Measurements from ENCODE around the gene ARCN1. TPM values are rescaled to one million over a fixed set of nuclear protein-coding genes. Genes with fewer than 3 reads are reported as not detected.
"Not testable (repeated sequence)": the region's sequence is repeated elsewhere in the genome, so short reads cannot be mapped to it uniquely, and the experiment has no call there.

ARCN1 gene
- total RNA-seq, 4 donors from 2014 or later, result 67.8 to 81.6 (median 78.1) TPM

DNA sequence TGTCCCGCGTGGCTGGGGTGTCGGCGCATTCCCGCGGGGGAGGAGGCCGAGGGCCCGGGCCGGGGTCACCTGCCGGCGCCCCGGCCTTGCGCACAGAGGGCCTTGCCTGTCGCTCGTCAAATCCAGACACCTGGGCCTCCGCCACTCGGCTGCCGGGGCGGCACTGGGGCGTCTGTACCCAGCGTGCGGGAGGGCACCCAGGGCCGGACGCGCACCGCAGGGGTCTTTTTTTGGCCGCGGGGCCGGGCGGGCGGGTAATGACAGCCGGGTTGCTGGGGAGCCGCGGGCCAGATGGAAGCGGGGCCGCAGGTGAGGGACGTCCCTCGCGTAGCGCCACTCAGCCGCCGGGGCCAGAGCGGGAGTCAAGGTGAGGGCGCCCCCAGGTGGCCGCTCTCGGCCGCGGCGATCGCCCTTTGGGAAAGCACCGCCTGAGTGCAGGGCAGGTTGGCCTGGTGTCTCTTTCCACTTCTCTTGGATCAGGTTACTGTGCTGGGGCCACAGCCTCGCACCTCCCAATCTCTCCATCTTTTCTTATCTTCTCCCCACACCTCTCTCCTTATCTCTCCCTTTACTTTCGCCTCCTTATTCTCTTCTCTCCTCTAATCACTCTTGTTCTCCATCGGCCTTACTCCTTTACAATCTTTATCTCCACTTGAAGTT lies 38.7 kb downstream of the ARCN1 start:
- Histone ChIP-seq H3K9me3 (no peaks in the 10 kb centered on the region), H3K27ac (peak overlapping the region; percentile 81 to 97 (median 92)), H3K27me3 (peaks cover 0 to 42% (median 0%) of the 10 kb centered on the region in 4 donors), H3K36me3 (peaks cover 0 to 17% (median 0%) of the 10 kb centered on the region in 3 donors), H3K4me1 (peaks cover 32 to 75% (median 50%) of the 10 kb centered on the region in 3 donors), H3K4me3 (peak overlapping the region; percentile 25 to 87 (median 65))
- TF ChIP-seq, protein P1, sequence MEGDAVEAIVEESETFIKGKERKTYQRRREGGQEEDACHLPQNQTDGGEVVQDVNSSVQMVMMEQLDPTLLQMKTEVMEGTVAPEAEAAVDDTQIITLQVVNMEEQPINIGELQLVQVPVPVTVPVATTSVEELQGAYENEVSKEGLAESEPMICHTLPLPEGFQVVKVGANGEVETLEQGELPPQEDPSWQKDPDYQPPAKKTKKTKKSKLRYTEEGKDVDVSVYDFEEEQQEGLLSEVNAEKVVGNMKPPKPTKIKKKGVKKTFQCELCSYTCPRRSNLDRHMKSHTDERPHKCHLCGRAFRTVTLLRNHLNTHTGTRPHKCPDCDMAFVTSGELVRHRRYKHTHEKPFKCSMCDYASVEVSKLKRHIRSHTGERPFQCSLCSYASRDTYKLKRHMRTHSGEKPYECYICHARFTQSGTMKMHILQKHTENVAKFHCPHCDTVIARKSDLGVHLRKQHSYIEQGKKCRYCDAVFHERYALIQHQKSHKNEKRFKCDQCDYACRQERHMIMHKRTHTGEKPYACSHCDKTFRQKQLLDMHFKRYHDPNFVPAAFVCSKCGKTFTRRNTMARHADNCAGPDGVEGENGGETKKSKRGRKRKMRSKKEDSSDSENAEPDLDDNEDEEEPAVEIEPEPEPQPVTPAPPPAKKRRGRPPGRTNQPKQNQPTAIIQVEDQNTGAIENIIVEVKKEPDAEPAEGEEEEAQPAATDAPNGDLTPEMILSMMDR (IDR thresholded peaks at IDR 0.05), result peak; percentile 60 to 91 (median 76)
- no peak for TF ChIP-seq POLR2A (IDR thresholded peaks at IDR 0.05)
- no peak for DNase-seq
- intact Hi-C loops (cut with DNase I), result no loop called here
- 19 to 43% methylated on average over 3 to 7 of the region's 54 CpGs for WGBS, 2 donors

DNA sequence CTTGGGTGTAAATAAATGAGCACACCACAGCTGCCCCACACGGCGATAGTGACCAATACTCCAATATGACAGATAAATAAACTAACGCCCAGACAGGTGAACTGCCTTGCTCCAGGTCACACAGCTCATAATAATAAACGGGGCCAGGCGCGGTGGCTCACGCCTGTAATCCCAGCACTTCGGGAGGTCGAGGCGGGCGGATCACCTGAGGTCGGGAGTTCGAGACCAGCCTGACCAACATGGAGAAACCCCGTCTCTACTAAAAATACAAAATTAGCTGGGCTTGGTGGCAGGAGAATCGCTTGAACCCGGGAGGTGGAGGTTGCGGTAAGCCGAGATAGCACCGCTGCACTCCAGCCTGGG lies 39.2 kb downstream of the ARCN1 start:
- H3K27me3 ChIP-seq, result peaks cover 0 to 42% (median 0%) of the 10 kb centered on the region in 4 donors
- intact Hi-C loops (cut with DNase I); DNase-seq; H3K9me3 ChIP-seq: not testable (repeated sequence)
- H3K27ac ChIP-seq, result peak overlapping the region in 2 of 4 donors; percentile 88 to 95
- H3K36me3 ChIP-seq, result peaks cover 0 to 22% (median 0%) of the 10 kb centered on the region in 3 donors
- peak overlapping the region in 2 of 4 donors; percentile 72 to 87 for H3K4me3 ChIP-seq
- 67% methylated on average over 10 to 18 of the region's 19 CpGs for WGBS, 2 donors
- H3K4me1 ChIP-seq, result peaks cover 32 to 73% (median 45%) of the 10 kb centered on the region in 3 donors

DNA sequence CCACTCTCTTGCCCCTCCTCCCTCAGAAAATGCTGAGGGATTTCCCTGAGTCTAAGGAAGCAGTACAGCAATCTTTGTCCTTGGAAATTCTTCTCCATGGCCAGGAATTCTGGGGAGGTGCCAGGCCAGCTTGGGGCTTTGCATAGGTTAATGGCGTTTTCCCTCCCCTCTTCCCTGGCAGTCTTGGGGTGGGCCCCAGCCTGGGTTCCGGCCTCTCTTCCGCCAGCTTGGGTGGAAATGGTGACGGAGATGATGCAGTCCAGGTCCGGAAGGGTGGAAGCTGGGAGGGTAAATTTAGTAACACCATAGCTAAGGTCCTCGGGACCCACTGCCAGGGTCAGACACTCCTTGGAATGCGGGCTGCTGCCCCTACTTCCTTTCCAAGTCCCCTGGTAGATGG lies 40.2 kb downstream of the ARCN1 start:
- peaks cover 0 to 40% (median 0%) of the 10 kb centered on the region in 4 donors for H3K27me3 ChIP-seq
- no peaks in the 10 kb centered on the region for H3K9me3 ChIP-seq
- H3K36me3 ChIP-seq, result peaks cover 0 to 32% (median 0%) of the 10 kb centered on the region in 3 donors
- 40 to 60% methylated on average over 1 to 6 of the region's 7 CpGs for WGBS, 2 donors
- H3K27ac ChIP-seq, result peak overlapping the region; percentile 26 to 70 (median 52)
- DNase-seq, result no peak
- H3K4me1 ChIP-seq, result peaks cover 31 to 73% (median 41%) of the 10 kb centered on the region in 3 donors
- H3K4me3 ChIP-seq, result no peak overlapping the region
- intact Hi-C loops (cut with DNase I), result no loop called here
- TF ChIP-seq, protein P1 (IDR thresholded peaks at IDR 0.05), result no peak
- TF ChIP-seq POLR2A (IDR thresholded peaks at IDR 0.05), result no peak

DNA sequence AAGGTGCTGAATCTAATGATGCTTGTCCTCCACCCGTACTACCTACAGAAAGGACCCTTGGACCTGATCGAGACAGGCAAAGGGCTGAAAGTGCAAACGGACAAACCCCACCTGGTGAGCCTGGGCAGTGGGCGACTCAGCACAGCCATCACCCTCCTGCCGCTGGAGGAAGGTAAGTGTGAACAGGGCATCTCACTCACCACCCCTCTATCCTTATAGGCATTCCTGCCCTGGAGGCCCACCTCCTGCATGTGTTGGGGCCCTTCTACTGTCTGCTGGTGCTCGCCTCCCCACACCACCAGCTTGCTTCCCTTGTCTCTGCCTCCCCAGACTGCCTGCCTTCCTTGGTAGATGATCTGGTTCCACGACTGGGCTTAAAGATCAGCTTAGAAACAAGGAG lies 42.3 kb downstream of the ARCN1 start:
- no peak overlapping the region for H3K4me3 ChIP-seq
- peaks cover 0 to 37% (median 0%) of the 10 kb centered on the region in 3 donors for H3K36me3 ChIP-seq
- H3K27ac ChIP-seq, result no peak overlapping the region
- H3K27me3 ChIP-seq, result peaks cover 0 to 19% (median 0%) of the 10 kb centered on the region in 4 donors
- peaks cover 24 to 73% (median 47%) of the 10 kb centered on the region in 3 donors for H3K4me1 ChIP-seq
- H3K9me3 ChIP-seq, result no peaks in the 10 kb centered on the region
- TF ChIP-seq, protein P1 (IDR thresholded peaks at IDR 0.05), result no peak
- no peak for TF ChIP-seq POLR2A (IDR thresholded peaks at IDR 0.05)
- intact Hi-C loops (cut with DNase I), result no loop called here
- no peak for DNase-seq
- WGBS, 2 donors, result 70 to 82% methylated on average over 4 to 5 of the region's 7 CpGs

DNA sequence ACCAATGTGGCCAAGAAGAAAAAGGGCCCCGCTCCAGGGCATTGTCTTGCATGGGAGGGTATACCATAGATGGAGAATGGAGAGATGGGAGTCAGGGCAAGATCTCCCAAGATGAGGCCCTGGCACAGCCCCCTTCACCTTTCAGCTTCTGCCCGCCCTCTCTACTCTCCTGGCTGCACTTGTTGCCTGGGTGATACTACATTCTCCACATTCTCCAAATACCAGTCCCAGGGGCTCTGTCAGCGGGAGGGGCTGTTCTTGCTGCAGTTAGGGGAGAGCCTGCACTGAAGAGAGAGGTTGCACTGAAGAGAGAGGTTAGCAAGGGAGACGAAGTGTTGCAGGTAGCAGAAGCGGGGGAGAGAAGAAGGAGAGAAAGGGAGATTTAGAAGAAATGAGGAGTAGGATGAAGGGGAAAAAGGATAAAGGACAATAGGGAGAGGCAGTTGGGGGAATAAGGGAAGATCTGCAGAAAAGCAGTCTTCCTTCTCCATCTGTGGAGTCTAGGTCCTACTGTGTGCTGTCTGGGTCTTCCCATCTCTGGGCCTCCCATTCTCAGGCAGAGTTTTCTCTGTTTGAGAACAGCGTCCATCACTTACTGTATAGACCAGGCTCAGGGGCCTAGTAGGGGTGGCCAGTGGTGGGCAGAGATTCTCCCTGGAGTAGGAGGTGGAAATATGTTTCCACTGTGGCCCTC lies 43.2 kb downstream of the ARCN1 start:
- Histone ChIP-seq H3K4me1 (peaks cover 16 to 73% (median 47%) of the 10 kb centered on the region in 3 donors), H3K9me3 (no peaks in the 10 kb centered on the region), H3K27me3 (peaks cover 0 to 10% (median 0%) of the 10 kb centered on the region in 4 donors), H3K27ac (peak overlapping the region in 2 of 4 donors; percentile 2 to 5), H3K36me3 (peaks cover 0 to 37% (median 0%) of the 10 kb centered on the region in 3 donors), H3K4me3 (no peak overlapping the region)
- no peak for DNase-seq
- intact Hi-C loops (cut with DNase I), result no loop called here
- WGBS, 2 donors, result 85 to 90% methylated on average over 5 to 6 of the region's 6 CpGs
- TF ChIP-seq, protein P1 (IDR thresholded peaks at IDR 0.05), result no peak
- no peak for TF ChIP-seq POLR2A (IDR thresholded peaks at IDR 0.05)

Measured in esophagus squamous epithelium (tissue), 5 donors.